NCI-H345 treated with DMSO at 0.1 percent for 48 hours (cell line): ENCODE results near the gene TCF20.

ENCODE experiments used
- DNase-seq: peaks from one replicate; lab custom pipeline; 2025; ENCODE audit not compliant: unreplicated experiment; lab: John Stamatoyannopoulos, UW

Gene TCF20

GRCh38 chr22:42270510-42271190 is at the start of gene TCF20:
Gene TCF20, minus strand, starts transcription at chr22:42270653. Its CDS starts 55,348 bp downstream, at chr22:42215305.
- peak; percentile 39 for DNase-seq

DNA sequence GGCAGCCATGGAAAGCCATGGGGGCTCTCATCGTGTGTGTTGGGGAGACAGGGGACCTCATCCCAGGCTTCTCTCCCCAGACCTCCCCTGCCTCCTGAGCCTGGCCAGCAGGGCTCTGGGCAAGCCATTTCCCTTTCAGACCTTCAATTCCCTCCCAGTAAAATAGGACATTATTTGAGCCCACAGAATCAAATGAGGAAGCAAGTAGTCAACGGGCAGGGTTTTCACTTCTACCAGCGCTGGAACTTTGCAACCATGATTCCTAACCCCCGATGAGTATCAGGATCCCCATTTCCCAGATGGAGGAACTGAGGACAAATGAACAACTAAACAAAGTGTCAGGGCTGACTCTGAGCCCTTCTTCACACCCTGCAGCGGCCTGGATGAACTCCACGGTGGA is 48.9 kb upstream of the TCF20 start:
- DNase-seq = no peak

- DNase-seq = no peak
These were observed 48.5 kb upstream of the TCF20 start for GRCh38 chr22:42318967-42319366.

DNA sequence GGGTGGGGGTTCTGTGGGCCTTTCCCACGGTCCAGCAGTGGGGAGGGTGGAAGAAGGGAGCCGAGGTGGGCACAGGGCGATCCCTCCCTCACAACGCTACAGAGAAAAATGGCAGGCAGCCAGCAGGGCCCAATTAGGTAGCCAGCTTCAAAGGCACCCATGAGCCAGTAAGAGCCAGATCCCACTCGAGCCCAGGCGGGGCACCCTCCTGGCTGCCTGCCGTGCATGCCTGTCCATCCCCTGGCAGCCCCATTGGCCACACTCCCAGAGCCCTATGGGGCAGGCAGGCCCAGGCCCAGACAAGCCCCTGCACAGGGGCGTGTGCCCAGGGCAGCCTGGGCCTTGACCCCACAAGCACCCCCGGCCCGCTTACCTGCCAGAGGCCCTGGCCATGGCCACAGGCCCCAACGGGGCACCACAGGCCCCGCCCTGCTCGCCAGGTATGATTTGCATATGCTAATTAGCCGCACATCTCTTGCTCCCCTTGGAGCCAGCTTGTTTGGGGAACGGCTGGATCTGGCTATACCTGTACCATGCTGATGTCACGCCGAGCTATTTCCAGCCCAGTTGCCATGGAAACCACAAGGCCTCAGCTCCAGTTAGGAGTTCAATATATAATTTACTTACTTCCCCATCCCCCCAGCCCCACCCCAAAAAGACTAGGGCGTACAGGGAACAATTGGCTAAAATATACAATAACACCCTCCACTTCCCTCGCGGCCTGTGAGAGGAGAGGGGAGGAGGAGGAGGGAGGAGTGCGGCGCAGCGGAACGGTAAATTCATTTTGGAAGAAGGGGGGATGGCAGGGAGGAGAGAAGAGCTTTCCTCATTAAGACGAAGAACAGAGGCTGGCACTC is 47.5 kb upstream of the TCF20 start:
- DNase-seq = peak; percentile 37

DNA sequence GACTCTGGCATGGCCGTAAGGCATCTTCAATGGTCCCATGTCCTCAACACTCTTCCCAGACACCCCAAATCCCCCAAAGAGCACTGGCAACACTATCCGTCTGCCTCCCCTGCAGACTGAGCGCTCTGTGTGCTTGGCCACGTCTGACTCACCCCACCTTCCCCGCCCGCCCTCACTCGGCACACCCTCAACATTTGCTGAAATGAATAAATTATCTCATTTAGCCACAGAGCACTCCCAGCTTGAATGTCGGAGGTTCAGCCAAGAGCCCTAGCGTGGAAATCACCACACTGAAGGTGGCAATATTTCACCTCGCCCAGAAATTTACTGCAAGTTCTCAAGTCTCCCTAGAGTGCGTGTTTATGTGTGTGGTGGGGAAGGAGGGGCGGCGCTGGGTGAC is 46.6 kb upstream of the TCF20 start:
- DNase-seq = no peak

DNA sequence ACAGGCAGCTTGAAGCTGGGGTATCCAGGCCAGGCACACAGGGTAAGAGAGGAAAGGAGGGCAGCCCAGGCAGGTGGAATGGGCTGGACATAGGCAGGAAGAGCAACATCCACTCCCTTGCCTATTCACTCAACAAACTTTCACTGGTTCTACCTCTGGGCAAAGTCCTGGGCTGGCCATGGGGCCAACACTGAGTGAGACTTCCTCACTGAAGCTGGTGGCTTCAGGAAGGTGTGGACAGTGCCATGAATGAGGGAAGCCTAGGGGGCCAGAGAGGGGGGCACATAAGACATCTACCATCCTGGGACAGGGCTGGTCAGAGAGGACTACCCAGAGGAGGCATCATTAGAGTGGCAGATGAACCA is 44.9 kb upstream of the TCF20 start:
- no peak for DNase-seq

- DNase-seq = no peak
These were observed 44.4 kb upstream of the TCF20 start for GRCh38 chr22:42314709-42315391.

DNA sequence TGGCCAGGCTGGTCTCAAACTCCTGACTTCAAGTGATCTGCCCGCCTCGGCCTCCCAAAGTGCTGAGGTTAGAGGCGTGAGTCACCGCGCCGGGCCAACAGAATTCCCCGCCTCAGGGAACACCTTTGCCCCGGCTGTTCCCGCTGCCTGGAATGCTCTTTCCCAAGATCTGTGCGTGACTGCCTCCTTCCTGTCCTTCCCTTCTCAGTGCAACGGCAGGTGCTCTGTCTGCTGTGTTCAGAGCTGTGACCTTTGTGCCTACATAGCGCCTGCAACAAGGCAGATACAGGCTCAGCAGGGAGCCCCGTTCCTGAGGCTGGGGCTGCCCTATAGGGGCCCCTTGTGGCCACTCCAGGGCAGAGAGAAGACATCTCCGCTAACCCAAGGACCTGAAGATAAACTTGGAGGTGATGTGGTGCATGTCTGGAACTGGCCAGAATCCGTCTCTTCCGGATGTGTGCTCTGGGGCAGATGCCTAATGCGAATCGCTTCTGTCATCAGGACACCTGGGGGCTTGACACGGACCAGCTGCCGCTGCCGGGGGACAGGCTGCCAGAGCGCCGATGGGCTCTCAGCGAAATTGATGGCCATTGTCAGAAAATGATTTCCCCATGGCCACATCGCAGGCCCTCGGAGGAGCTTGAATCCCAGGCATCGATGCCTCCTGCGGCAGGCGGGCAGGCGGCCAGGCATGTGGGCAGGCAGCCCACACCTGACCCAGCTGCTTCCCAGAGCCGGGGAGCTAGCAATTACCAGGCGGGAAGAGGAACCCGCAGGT is 43.5 kb upstream of the TCF20 start:
- peak; percentile 71 for DNase-seq

DNA sequence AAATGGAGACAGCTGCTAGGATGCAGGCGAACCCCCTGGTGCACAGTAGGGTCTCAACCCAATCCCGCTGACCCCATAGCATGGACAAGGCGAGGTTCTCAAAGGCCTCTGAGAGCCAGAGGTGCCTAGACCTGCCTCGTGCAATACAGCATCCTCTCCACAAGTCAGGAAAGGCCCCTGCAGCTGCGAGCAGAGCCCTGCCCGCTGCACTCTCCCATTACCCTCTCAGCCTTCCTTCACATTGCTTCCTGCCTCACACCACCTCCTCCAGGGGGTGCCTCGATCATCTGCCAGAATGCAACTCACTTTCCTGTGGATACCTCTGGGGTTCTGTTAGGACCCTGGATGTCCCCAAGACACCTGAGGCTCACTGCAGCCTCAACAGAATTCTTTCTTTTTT is 42.8 kb upstream of the TCF20 start:
- DNase-seq = no peak

DNA sequence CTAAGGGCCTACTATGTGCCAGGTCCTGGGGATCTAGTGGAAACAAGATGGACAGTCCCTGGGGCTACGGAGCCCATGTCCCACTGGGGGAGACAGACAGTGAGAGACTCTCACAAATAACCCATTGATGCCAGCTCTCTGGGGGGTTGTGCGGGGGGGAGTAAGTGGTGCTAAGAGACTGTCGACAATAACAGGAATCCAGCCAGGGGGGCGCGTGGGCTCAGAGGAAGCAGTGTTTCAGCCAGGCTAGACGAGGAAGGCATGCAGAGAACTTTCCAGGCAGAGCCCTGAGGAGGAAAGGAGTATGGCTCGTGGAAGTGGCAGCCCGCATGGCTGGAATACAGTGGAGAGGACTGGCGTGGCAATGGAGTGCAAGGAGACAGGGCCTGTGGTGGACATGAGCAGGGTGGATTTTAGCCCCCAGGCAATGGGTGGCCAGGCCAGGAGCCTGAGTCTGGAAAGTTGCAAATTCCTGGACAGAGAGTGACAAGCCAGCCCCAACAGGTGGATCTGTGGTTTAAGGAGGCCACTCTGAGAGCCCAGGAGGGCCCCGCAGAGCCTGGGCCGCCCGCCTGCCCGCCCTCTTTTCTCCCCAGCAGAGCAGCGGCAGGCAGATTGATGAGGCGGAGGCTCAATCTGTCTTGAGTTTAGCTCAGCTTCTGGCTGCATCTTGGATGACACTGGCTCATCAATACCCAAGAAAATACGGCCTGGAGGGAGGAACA is 40.0 kb upstream of the TCF20 start:
- no peak for DNase-seq

GRCh38 chr22:42309865-42310264 is 39.4 kb upstream of the TCF20 start:
- DNase-seq = no peak

DNA sequence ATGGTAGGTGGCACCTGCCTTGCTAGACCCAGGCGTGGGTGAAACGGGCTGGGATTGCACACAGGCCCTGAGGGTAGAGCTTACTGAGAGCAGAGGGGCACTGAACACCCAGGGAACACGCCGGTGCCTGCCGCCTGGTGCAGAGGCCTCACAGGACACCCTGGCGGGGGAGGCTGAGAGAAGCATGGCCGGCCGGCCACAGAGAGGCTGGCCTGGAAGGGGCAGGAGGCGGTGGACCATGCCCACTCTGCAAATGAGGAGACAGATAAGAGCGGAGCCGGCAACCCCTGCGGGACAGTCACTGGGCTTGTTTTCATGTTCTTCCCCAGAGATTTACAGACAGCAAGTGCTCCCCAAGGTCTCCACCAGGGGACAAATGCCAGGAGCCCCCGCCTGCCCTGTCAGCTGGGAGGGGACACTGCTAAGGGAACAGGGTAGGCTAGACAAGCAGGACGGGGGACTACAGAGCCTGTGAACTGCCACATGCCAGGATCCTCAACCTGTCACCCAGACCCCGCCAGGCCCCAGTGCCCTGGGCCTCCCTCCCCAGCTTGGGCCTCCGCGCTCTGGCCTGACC is 38.5 kb upstream of the TCF20 start:
- no peak for DNase-seq

DNA sequence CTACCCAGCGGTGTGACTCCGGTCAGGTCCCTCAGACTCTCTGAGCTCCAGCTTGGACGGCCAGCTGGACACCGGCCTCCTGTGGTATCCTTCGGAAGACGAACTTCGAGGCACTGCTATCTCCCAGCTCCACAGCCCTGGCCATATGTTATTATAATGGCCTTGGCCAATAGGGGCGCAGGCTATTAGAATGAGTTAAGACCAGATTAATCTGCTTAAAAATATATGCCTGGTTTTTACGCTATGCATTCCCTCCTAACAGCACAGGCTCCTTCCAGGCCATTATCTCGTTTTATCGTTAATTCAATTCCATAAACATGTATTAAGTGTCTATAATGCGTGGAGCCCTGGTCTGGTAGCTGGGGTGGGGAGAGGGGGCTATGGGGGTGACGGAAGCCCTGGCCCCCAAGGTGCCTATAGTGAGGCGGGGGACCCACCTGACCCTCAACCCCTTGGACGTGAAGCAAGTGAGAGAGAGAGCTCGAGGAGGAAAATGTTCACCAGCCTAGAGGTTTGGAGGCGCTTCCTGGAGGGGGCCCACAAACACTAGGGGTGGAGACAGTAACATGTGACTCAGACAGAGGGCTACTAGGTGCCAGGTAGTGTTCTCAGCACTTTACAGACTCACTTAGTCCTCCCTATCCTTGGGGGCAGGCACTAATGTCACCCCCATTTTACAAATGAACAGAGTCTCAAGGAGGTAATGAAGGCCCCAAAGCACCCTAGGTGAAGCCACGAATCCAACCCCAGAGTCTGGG is 37.5 kb upstream of the TCF20 start:
- DNase-seq = no peak

DNA sequence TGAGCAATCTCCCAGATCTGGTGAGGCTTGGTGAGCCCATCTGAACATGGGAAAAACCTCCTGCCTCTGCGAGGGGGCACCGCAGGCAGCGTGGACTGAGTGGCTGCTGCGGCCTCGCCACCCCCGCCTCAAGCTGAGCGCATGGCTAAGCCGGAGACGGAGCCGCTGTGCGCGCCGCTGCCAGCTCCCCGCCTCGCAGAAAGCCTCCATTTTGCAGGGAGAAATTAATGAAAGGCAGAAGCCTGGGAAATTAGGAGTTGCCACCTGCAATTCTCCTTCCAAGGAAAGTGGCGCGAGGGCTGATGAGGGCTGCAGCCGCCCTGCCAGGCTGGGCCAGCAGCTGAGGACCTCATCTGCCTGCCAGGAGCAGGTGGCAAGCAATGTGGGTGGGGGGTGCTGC is 35.6 kb upstream of the TCF20 start:
- no peak for DNase-seq

DNA sequence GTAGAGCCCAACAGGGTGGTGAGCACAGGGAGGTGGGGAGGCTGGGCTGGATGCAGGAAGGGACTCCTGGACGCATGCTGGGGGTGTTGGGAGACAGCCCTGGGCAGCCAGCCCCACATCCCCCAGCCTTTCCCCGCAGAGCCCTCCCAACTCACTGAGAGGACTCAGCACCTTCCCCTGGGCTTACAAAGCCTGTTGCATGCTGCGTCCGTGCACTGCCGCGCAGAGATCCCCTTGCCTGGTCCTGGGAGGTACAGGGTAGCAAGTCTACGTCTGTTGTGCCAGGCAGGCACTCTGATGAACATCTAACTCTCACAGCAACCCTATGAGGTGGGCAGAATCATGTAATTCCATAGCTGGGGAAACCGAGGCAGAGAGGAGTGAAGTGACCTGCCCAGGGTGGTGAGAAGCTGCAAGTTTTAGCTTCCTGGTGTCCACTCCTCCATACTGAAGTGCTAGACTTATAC is 33.9 kb upstream of the TCF20 start:
- DNase-seq = no peak

DNA sequence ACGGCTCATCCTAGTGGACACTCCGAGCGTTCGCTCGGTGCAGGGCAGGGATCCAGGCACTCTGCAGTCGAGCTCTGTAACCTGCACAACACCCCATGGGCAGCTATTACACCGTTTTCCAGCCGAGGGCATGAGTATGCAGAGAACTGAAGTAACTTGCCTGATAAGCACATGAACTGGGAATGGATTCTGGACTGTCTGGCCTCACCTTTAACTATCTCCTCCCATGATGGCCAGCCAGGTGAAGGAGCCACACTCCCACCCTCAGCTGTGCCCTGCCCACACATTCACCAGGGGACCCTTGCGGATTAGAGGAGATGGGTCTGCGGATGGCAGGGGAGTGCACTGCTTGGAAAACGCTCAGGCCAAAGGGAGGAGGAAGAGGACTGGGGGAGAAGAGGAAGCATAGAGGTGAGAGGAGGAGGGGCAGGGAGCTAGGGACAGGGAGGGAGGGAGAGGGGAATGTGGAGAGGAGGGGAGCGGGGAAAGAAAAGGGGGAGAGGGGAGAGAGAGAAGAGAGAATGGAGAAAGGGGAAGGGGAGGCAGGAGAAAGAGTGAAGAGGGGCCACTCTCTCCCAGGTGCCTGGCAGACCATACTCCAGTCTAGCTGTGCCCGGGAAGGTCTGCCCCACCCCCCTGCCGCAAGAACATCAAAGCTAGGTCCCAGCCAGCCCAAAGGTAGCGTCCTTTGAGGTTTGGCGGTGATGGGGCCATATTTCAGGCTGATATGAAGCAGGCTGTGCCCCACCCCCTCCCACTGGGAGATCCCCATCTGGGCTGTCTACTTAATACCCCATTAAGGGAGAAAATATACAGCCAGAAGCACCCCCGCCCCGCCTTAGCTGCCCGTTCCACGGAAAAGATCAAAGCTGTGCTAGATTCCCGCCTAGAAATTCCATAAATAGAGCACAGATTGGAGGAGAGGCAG is 33.2 kb upstream of the TCF20 start:
- DNase-seq = no peak

DNA sequence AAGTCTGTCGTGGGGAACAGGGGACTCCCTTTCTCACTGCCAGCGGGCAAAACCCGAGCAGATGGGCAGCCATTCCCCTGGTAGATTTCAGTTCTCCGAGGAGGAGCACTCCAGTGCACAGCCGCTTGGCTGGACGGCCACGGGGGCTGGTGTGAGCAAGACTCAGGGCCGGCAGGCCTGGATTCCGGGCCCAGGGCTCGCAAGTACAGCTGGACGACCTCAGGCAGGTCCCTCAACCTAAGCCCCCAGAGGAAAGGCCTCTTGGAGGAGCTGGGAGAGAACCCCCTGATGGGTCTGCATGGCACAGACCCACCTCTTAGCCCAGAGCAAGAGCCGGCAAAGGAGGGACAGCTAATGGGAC is 31.3 kb upstream of the TCF20 start:
- no peak for DNase-seq

DNA sequence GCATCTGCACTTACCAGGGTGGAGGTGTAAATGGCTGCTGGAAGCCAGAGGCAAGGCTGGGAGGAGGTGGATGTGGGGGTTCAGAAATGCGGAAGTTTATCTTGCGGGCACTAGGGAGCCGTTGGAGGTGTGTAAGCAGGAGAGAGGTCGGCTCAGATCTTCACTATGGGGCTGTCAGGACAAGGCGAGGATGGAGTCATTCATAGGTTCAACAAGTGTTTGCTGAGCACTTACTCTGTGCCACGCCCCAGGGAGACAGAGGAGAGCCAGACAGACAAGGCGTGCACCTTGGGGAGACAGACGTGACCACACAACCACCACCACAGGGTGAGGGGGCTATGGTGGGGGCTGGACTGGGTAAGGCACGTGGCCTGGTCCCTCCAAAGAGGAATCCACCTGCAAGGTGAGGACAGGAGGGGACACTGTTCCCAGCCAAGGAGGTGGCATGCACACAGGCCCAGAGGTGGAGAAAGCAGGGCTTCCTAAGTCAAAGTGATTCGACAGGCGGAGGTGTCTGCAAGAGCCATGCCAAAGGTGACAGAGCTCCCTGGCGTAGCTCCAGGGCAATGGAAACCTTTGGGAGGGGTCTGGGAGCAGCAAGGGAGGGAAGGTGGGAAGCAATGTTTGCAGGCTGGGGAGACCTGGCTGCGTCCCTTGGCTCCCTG is 30.8 kb upstream of the TCF20 start:
- DNase-seq = no peak
